Measurements from ENCODE around the gene ZNF76.

ZNF76 gene

DNA sequence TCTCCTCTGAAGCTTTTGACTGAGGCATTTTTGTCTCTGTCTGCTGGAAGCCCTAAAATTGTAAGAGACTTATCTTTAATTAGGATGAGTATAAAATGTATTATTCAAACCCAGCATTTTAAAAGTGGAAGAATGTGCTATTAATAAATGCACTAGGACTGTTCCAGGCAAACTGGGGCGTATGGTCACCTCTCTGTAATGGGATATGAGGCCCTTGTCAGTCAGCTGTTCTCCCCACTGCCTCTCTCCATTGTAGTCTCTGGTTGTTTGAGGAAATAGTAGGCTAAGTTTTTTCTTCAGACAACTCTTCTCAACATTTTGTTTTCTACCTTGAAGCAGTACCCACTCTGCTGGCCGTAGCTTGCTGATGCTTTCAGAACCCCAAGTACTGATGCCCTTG lies 23.8 kb downstream of the ZNF76 start:
- in situ Hi-C loops (cut with HindIII; ENCODE audit: low pct_unique_long_range_greater_than_20kb, low sequenced_read_pairs) = no loop called here
- TF ChIP-seq JUND (IDR thresholded peaks at IDR 0.05; ENCODE audit: low read depth) = no peak
- no peak for DNase-seq (ENCODE audit: low read depth in 1 of 2, low spot score in 1 of 2)

DNA sequence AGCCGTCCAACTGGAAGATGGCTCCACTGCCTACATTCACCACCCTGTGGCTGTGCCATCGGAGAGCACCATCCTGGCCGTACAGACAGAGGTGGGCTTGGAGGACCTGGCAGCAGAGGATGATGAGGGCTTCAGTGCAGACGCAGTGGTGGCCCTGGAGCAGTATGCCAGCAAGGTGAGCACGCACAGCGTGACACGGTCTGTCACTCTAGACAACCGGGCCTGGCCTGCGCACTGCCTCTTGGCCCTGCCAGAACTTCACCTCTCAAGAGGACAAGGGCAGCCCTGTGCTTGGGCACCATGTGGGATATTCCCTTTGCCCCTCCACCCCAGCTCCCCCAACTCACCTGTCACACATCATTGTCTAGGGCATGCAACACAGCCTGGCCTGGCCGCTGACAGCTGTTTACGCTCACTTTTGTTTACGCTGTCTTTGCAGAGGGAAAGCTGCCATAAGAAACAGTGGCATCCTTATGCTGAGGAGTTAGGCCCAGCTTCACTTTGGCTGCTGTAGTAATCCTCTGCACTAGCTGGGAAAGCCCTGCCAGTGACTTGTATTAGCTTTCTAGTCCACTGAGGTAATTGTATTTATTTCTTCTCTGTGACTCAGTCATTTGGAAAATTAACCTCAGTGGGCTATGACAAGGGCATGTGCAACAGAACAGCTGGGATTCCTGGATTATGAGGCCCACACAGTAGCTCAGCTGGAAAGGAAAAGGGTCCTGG lies 28.3 kb downstream of the ZNF76 start:
- in situ Hi-C loops (cut with HindIII; ENCODE audit: low pct_unique_long_range_greater_than_20kb, low sequenced_read_pairs) = no loop called here
- TF ChIP-seq JUND (IDR thresholded peaks at IDR 0.05; ENCODE audit: low read depth) = no peak
- no peak for DNase-seq (ENCODE audit: low read depth in 1 of 2, low spot score in 1 of 2)

DNA sequence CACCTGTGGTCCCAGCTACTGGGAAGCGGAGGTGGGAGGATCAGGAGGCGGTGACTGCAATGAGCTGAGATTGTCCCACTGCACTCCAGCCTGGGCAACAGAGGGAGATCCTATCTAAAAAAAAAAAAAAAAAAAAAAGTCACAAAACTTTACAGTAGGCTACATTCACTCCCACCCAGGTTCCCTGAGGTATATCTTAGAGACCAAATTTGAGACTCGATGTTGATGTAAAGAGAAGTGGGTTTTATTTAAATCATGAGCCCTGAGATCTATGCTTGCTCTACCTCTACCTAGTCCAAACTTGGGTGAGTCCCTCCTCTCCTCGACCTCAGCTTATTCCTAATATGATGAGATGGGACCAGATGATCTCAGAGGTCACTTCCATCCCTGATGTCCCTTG lies 29.3 kb downstream of the ZNF76 start:
- in situ Hi-C loops (cut with HindIII; ENCODE audit: low pct_unique_long_range_greater_than_20kb, low sequenced_read_pairs) = no loop called here
- DNase-seq (ENCODE audit: low read depth in 1 of 2, low spot score in 1 of 2) = no peak
- TF ChIP-seq JUND (IDR thresholded peaks at IDR 0.05; ENCODE audit: low read depth) = no peak

DNA sequence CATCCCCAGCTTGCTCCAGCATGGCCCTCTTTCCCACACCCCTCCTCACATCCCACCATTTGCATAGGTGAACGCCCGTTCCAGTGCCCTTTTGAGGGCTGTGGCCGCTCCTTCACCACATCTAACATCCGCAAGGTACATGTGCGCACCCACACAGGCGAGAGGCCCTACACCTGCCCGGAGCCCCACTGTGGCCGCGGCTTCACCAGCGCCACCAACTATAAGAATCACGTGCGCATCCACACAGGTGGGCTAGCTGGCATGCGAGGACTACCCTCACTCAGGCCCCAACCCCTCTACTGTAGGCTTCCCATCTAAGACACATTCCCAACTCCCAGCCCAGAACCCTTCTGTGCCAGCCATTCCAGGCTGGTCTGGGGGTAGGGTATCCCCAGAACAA lies 32.0 kb downstream of the ZNF76 start:
- in situ Hi-C loops (cut with HindIII; ENCODE audit: low pct_unique_long_range_greater_than_20kb, low sequenced_read_pairs) = no loop called here
- no peak for TF ChIP-seq JUND (IDR thresholded peaks at IDR 0.05; ENCODE audit: low read depth)
- no peak for DNase-seq (ENCODE audit: low read depth in 1 of 2, low spot score in 1 of 2)

DNA sequence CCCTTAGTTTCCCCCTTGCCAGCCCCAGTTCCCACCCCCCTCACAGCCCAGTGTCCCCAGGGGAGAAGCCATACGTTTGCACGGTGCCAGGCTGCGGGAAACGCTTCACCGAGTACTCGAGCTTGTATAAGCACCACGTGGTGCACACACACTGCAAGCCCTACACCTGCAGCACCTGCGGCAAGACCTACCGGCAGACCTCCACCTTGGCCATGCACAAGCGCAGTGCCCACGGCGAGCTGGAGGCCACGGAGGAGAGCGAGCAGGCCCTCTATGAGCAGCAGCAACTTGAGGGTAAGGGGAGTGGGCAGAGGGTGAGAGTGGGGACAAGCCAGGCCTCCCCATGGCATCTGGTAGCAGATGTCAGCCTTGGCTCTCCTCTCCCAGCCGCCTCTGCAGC lies 33.0 kb downstream of the ZNF76 start:
- in situ Hi-C loops (cut with HindIII; ENCODE audit: low pct_unique_long_range_greater_than_20kb, low sequenced_read_pairs) = no loop called here

DNA sequence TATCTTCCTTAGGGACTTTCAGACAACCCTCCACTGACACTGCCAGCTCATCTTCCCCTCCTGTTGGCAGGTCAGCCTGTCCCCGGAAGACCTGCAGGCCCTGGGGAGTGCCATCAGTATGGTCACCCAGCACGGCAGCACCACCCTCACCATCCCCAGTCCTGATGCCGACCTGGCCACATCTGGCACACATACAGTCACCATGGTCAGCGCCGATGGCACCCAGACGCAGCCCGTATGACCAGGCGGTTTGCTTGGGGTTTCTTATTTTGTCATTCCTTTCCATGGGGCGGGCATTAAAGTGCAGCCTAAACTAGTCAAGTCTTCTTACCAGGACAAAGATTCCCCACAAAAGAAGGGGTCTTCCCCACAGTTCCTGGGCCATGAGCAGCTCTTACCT lies 34.1 kb downstream of the ZNF76 start:
- in situ Hi-C loops (cut with HindIII; ENCODE audit: low pct_unique_long_range_greater_than_20kb, low sequenced_read_pairs) = no loop called here

More for the DNA sequence above, 33.0 kb downstream of the ZNF76 start:
- DNase-seq (ENCODE audit: low read depth in 1 of 2, low spot score in 1 of 2) = no peak
- no peak for TF ChIP-seq JUND (IDR thresholded peaks at IDR 0.05; ENCODE audit: low read depth)

DNA sequence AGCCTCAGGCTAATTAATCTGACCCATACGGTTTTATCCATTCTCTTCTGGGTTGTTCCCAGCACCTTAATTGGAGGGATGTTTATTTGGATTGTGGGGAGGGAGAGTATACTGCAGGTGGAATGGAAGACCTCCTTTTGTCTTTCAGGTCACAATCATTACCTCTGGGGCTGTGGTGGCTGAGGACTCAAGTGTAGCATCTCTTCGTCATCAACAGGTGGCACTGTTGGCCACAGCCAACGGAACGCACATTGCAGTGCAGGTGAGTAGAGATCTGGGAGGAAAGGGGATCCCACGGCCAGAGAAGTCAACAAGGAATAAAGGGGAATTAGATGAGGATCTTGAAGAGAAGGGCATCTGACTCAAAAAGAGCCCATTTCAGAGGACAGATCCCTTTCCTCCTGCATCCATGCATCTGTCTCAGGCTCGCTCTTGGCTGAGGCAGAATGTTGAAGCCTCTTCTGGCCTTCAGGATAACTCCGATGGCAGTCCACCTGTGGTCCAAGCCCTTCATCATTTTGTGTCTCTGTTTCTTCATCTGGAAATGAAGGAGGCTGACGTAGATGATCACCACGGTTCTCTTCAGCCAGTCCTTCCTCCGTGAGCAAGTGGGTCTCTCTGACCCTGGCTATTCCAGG lies 34.9 kb downstream of the ZNF76 start:
- in situ Hi-C loops (cut with HindIII; ENCODE audit: low pct_unique_long_range_greater_than_20kb, low sequenced_read_pairs) = no loop called here
- TF ChIP-seq JUND (IDR thresholded peaks at IDR 0.05; ENCODE audit: low read depth) = no peak
- DNase-seq (ENCODE audit: low read depth in 1 of 2, low spot score in 1 of 2) = peak; percentile 65 to 80

More for the DNA sequence above, 34.1 kb downstream of the ZNF76 start:
- TF ChIP-seq JUND (IDR thresholded peaks at IDR 0.05; ENCODE audit: low read depth) = no peak
- DNase-seq (ENCODE audit: low read depth in 1 of 2, low spot score in 1 of 2) = no peak

DNA sequence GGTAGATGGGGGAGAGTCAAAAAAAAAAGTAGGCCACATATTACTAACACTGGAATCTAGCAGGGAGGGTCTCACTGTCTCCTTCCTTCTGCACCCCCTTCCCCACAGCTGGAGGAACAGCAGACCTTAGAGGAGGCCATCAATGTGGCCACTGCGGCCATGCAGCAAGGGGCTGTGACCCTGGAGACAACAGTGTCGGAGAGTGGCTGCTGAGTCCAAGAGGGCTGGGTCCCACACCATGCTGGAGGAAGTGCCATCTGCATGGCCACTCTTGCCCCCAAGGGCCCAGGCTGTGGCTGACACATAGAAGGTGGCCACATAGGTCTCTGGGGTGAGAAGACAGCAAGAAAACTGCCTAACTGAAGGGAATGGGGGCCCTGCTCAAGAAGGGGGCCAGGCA lies 35.5 kb downstream of the ZNF76 start:
- in situ Hi-C loops (cut with HindIII; ENCODE audit: low pct_unique_long_range_greater_than_20kb, low sequenced_read_pairs) = no loop called here
- no peak for DNase-seq (ENCODE audit: low read depth in 1 of 2, low spot score in 1 of 2)
- no peak for TF ChIP-seq JUND (IDR thresholded peaks at IDR 0.05; ENCODE audit: low read depth)

DNA sequence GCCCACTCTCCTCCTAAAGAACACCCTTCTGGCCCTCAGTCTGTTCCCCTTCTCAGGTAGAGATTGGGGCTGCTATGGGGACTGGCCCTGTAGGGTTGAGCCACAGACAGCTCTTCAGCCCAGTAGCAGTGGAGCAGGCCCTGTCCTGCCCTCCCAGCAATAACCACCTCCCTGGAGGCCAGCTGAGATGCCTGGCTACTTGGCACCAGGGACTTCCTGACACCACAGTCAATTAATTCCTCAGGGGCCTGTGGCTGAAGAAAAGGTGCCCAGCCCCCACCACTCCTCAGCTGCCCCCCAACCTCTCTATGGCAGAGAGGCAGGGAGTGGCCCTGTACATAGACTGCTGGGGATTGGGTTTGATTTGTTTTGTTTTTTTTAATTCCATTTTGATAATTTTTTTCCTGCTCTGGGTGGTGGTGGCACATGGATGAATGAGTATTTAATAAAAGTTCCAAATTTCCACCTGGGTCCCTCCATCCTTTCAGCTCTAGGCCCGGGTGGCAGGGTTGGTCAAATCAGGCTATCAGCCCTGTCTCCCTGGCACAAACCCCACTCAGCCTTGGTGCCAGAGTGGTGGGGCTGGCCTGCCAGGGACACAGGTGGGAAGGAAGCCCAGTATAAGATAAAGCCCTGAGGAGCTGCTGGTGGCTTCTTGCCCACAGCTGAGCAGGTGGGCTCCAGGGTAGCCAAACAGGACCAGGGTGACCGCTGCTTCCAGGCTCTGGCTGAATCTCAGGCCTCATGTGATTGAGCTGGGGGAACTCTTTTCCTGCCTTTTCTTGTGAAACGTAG lies 36.2 kb downstream of the ZNF76 start:
- DNase-seq (ENCODE audit: low read depth in 1 of 2, low spot score in 1 of 2) = no peak
- TF ChIP-seq JUND (IDR thresholded peaks at IDR 0.05; ENCODE audit: low read depth) = no peak
- in situ Hi-C loops (cut with HindIII; ENCODE audit: low pct_unique_long_range_greater_than_20kb, low sequenced_read_pairs) = no loop called here

DNA sequence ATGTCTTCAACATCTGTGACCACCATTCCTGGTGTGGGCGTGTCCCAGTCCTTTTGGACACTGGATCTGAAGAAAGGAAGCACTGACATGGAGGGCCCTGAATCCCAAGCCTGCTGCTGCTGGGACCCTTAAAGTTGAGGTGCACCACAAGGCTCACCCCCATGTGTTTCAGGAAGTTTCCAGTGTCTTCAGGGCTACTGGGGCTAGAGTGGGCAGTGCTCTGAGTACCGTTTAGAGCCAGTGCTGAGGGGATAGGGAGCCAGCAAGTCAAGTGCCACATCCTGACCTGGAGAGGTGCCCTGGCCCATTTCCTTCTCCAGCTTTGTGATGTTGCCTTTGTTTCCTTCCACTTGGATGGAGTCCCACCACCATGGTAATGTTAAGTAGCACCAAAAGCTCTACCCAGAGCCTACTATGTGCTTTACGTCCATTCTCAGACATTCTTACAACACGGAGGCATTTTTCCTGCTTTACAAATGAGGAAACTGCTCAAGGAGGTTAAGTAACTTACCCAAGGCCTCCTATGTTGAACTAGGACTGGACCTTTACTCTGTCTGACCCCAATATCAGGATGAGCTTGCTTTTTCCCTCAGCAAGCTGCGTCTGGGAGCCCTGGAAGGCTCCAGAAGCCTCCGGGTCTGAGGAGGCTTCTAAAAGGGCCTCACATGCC lies 37.5 kb downstream of the ZNF76 start:
- TF ChIP-seq JUND (IDR thresholded peaks at IDR 0.05; ENCODE audit: low read depth) = no peak
- in situ Hi-C loops (cut with HindIII; ENCODE audit: low pct_unique_long_range_greater_than_20kb, low sequenced_read_pairs) = no loop called here
- DNase-seq (ENCODE audit: low read depth in 1 of 2, low spot score in 1 of 2) = no peak

DNA sequence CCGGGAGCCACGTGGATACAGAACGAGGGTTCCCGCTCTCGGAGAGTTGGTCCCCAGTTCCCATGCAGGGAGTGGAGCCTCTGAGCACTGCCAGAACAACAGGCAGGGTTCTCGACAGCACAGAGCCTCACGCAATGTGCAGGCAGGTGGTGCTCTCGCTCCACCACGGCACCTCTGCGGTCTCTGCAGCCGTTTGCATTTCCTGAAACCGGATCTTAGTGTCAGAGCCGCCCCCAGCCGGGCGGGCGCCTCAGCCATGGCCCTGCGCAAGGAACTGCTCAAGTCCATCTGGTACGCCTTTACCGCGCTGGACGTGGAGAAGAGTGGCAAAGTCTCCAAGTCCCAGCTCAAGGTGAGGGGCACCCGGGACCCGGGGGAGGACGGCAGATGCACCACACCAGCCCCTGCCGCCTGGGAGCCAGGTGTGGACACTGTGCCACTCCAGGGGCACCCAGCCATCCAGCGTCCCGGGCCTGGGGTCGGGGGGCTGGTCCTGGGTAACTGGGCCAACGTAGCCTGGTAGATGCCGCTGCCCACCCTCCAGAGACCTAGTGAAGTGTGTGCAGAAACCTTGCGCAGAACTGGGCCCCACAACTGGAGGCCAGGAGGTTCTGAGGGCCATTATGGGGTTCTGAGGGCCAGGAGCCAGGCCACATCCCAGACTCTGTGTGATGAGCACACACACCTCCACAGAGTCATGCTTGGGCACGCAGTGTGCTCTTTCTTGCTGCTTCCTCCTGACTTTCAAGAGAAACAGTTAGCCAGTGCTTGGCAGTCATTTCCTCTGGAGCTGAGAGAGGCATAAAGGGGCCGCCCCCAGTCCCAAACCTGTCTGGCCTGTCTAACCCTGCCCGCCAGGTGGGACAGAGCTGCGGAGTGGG lies 38.3 kb downstream of the ZNF76 start, which contains the start of gene DEF6:
Gene DEF6 (plus strand): TSS at position 218 of the 881 bp plus-strand sequence. CDS start 39 bp downstream, at position 257.
- no peak for TF ChIP-seq JUND (IDR thresholded peaks at IDR 0.05; ENCODE audit: low read depth)
- in situ Hi-C loops (cut with HindIII; ENCODE audit: low pct_unique_long_range_greater_than_20kb, low sequenced_read_pairs) = no loop called here
- peak; percentile 93 to 94 for DNase-seq (ENCODE audit: low read depth in 1 of 2, low spot score in 1 of 2)

Measured in T47D (cell line).